H9 (cell line): ENCODE measurements around the gene LRP1. TPM values are rescaled to one million over a fixed set of nuclear protein-coding genes. Genes with fewer than 3 reads are reported as not detected.

Source experiments
- DNase-seq: peaks from one replicate; pipeline ENCODE4 v3.0.0-alpha.2; 2017
- H2AFZ ChIP-seq: one replicate; pipeline ENCODE4 v1.6.1; 2013; ENCODE audit warnings: mild to moderate bottlenecking, low read length, control low read depth, moderate library complexity
- H2AK5ac ChIP-seq: 2 replicates; pipeline ENCODE4 v1.6.1; 2013; ENCODE audit warnings: low read length, control low read depth, mixed read lengths; ENCODE audit not compliant: insufficient read length
- H2BK120ac ChIP-seq: one replicate; pipeline ENCODE4 v1.6.1; 2013; ENCODE audit warnings: low read depth, mild to moderate bottlenecking, low read length, control low read depth, inconsistent platforms; ENCODE audit not compliant: poor library complexity, severe bottlenecking
- H2BK12ac ChIP-seq: 2 replicates; pipeline ENCODE4 v1.6.1; 2013; ENCODE audit warnings: low read length, control low read depth, mixed read lengths, low read depth; ENCODE audit not compliant: insufficient read length
- H2BK15ac ChIP-seq: 2 replicates; pipeline ENCODE4 v1.6.1; 2013; ENCODE audit warnings: low read depth, low read length, control low read depth
- H2BK20ac ChIP-seq: one replicate; pipeline ENCODE4 v1.6.1; 2013; ENCODE audit warnings: low read depth, mild to moderate bottlenecking, low read length, control low read depth, inconsistent platforms; ENCODE audit not compliant: poor library complexity, severe bottlenecking
- H2BK5ac ChIP-seq: 2 replicates; pipeline ENCODE4 v1.6.1; 2013; ENCODE audit warnings: low read length, control low read depth, mixed read lengths; ENCODE audit not compliant: insufficient read length
- H3K14ac ChIP-seq: 2 replicates; pipeline ENCODE4 v1.6.1; 2013; ENCODE audit warnings: low read length, control low read depth; ENCODE audit not compliant: insufficient read depth
- H3K18ac ChIP-seq: 2 replicates; pipeline ENCODE4 v1.6.1; 2013; ENCODE audit warnings: low read depth, mild to moderate bottlenecking, mixed read lengths, low read length, control low read depth; ENCODE audit not compliant: insufficient read length
- H3K23ac ChIP-seq: 2 replicates; pipeline ENCODE4 v1.6.1; 2013; ENCODE audit warnings: low read length, control low read depth, mixed read lengths, low read depth; ENCODE audit not compliant: insufficient read length
- H3K23me2 ChIP-seq: 2 replicates; pipeline ENCODE4 v1.6.1; 2013; ENCODE audit warnings: low read depth, mild to moderate bottlenecking, mixed read lengths, low read length, control low read depth; ENCODE audit not compliant: insufficient read length, poor library complexity, severe bottlenecking
- H3K27ac ChIP-seq: 2 replicates; pipeline ENCODE4 v1.5.1; 2013; ENCODE audit warnings: low read length, control low read depth, mixed read lengths, low read depth; ENCODE audit not compliant: insufficient read length
- H3K27me3 ChIP-seq: 2 replicates; pipeline ENCODE4 v1.6.1; 2013; ENCODE audit warnings: low read length, control low read depth, inconsistent platforms; ENCODE audit not compliant: insufficient read depth
- H3K4ac ChIP-seq: 2 replicates; pipeline ENCODE4 v1.6.1; 2013; ENCODE audit warnings: low read depth, mild to moderate bottlenecking, control low read depth, inconsistent platforms, low read length, moderate library complexity
- H3K4me1 ChIP-seq: 2 replicates; pipeline ENCODE4 v1.6.1; 2013; ENCODE audit warnings: low read length, control low read depth, inconsistent platforms; ENCODE audit not compliant: insufficient read depth
- H3K4me2 ChIP-seq: 2 replicates; pipeline ENCODE4 v1.6.1; 2013; ENCODE audit warnings: low read length, control low read depth, mixed read lengths; ENCODE audit not compliant: insufficient read length, insufficient read depth
- H3K56ac ChIP-seq: 2 replicates; pipeline ENCODE4 v1.6.1; 2013; ENCODE audit warnings: low read depth, mild to moderate bottlenecking, mixed read lengths, low read length, control low read depth; ENCODE audit not compliant: insufficient read length
- H3K79me1 ChIP-seq: 2 replicates; pipeline ENCODE4 v1.6.1; 2013; ENCODE audit warnings: low read depth, mild to moderate bottlenecking, moderate library complexity, low read length, control low read depth, inconsistent platforms; ENCODE audit not compliant: insufficient read depth, poor library complexity, severe bottlenecking
- H3K79me2 ChIP-seq: 2 replicates; pipeline ENCODE4 v1.6.1; 2013; ENCODE audit warnings: low read length, control low read depth, inconsistent platforms; ENCODE audit not compliant: insufficient read depth
- H3K9ac ChIP-seq: 2 replicates; pipeline ENCODE4 v1.6.1; 2013; ENCODE audit warnings: low read length, control low read depth, mixed read lengths; ENCODE audit not compliant: insufficient read length; ENCODE audit errors: extremely low read depth
- H3K9me3 ChIP-seq: one replicate; pipeline ENCODE4 v1.6.1; 2013; ENCODE audit warnings: low read depth, low read length, inconsistent platforms; ENCODE audit not compliant: control insufficient read depth
- H3T11ph ChIP-seq: one replicate; pipeline ENCODE4 v1.6.1; 2013; ENCODE audit warnings: mild to moderate bottlenecking, low read length, control low read depth, inconsistent platforms
- H4K20me1 ChIP-seq: one replicate; pipeline ENCODE4 v1.6.1; 2013; ENCODE audit not compliant: control insufficient read depth, insufficient read length, insufficient read depth
- H4K5ac ChIP-seq: 2 replicates; pipeline ENCODE4 v1.6.1; 2013; ENCODE audit warnings: low read depth, mild to moderate bottlenecking, mixed read lengths, low read length, control low read depth; ENCODE audit not compliant: insufficient read length
- H4K8ac ChIP-seq: replicated peaks from 2 replicates; pipeline ENCODE4 v1.6.1; 2013; ENCODE audit warnings: low read length, control low read depth, mixed read lengths, low read depth; ENCODE audit not compliant: insufficient read length
- H4K91ac ChIP-seq: 2 replicates; pipeline ENCODE4 v1.6.1; 2013; ENCODE audit warnings: low read depth, mild to moderate bottlenecking, moderate library complexity, mixed read lengths, low read length, control low read depth; ENCODE audit not compliant: insufficient read length
- H3K27ac Mint-ChIP-seq, 3 experiments: 2 replicates in 2 of 3; 3 replicates in 1 of 3; pipeline ENCODE4 v1.8.0; 2020 to 2021; ENCODE audit warnings: mixed read lengths in 3 of 3, mild to moderate bottlenecking in 1 of 3, moderate library complexity in 1 of 3
- H3K27me3 Mint-ChIP-seq: 2 replicates; pipeline ENCODE4 v1.8.0; 2021; ENCODE audit warnings: low read depth, mild to moderate bottlenecking, moderate library complexity, mixed read lengths
- H3K36me3 Mint-ChIP-seq, 3 experiments: 2 replicates in 2 of 3; 3 replicates in 1 of 3; pipeline ENCODE4 v1.8.0; 2020 to 2021; ENCODE audit warnings: low read depth in 3 of 3, mixed read lengths in 3 of 3; ENCODE audit not compliant: insufficient read depth in 1 of 3
- H3K4me1 Mint-ChIP-seq, 2 experiments: 2 replicates each; pipeline ENCODE4 v1.8.0; 2020; ENCODE audit warnings: mixed read lengths in 2 of 2
- H3K4me3 Mint-ChIP-seq, 2 experiments: 2 replicates in 1 of 2; 3 replicates in 1 of 2; pipeline ENCODE4 v1.8.0; 2020 to 2021; ENCODE audit warnings: mild to moderate bottlenecking in 2 of 2, mixed read lengths in 2 of 2, moderate library complexity in 1 of 2
- H3K9me3 Mint-ChIP-seq, 2 experiments: 2 replicates in 1 of 2; 3 replicates in 1 of 2; pipeline ENCODE4 v1.8.0; 2020; ENCODE audit warnings: mild to moderate bottlenecking in 2 of 2, mixed read lengths in 2 of 2, moderate library complexity in 1 of 2
- CTCF ChIP-seq: fragments of 200-600 bp; sonication (generic); conservative IDR thresholded peaks from 3 replicates; pipeline ENCODE4 v1.8.0; 2021; ENCODE audit warnings: antibody characterized with exemption, mild to moderate bottlenecking
- WGBS: extraction: QIAGEN DNeasy Blood & Tissue Kit; methylation state at CpG from one replicate; pipeline ENCODE4 v1.1.7; 2013; ENCODE audit warnings: missing lambda C conversion rate, low lambda C conversion rate, mixed read lengths; ENCODE audit not compliant: insufficient read length; ENCODE audit errors: extremely low coverage; 5-methylcytosine and 5-hydroxymethylcytosine counted together
- total RNA-seq: library from RNA; stranded (reverse); gene quantifications from 2 replicates; pipeline ENCODE4 v1.2.1, GENCODE V29; 2021

Gene LRP1
- total RNA-seq, 1 experiment from 2014 or later = 115 TPM

DNA sequence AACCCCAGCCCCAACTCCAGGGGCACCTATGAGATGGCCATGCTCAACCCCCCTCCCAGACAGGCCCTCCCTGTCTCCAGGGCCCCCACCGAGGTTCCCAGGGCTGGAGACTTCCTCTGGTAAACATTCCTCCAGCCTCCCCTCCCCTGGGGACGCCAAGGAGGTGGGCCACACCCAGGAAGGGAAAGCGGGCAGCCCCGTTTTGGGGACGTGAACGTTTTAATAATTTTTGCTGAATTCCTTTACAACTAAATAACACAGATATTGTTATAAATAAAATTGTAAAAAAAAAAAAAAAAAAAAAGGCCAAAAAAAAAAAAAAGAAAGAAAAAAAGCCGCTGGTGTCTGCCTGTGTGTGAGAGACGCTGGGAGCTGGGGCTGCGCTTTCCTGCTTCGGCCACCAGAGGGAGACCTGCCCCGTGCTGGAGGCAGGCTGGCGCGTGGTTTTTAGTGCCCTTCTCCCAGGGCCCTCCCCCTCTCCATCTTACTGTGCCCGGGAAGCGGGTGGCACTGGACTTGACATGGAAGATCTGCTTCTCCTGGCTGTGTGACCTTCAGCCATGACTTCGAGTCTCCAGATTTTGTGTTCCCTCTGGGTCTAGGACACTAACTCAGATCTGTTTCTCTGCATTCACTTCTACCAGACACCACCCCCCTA lies 84.9 kb downstream of the LRP1 start:
- peaks cover 26% of the 10 kb centered on the region for H3K27me3 ChIP-seq
- no peaks in the 10 kb centered on the region for H3K9me3 Mint-ChIP-seq
- DNase-seq = peak; percentile 89
- peak overlapping the region; percentile 42 for H3K4me2 ChIP-seq
- no peak overlapping the region for H2BK120ac ChIP-seq
- peaks cover 7% of the 10 kb centered on the region for H3K23me2 ChIP-seq
- no peaks in the 10 kb centered on the region for H3K9me3 ChIP-seq
- H2AFZ ChIP-seq = no peak overlapping the region
- peaks cover 8% of the 10 kb centered on the region for H3K4me1 ChIP-seq
- H3K56ac ChIP-seq = no peak overlapping the region
- no peaks in the 10 kb centered on the region for H3K79me2 ChIP-seq
- TF ChIP-seq CTCF = peak; percentile 95
- H3K4me1 Mint-ChIP-seq = peaks cover 33 to 34% of the 10 kb centered on the region in 2 experiments
- H3K27me3 Mint-ChIP-seq = peaks cover 44% of the 10 kb centered on the region
- H2BK20ac ChIP-seq = no peak overlapping the region
- H4K8ac ChIP-seq = no peak overlapping the region
- no peak overlapping the region for H3K27ac ChIP-seq
- H3K4me3 Mint-ChIP-seq = peak overlapping the region in 1 of 2 experiments; percentile 69; a peak in 3 of 5 replicates
- no peak overlapping the region for H3T11ph ChIP-seq
- H4K20me1 ChIP-seq = peaks cover 3% of the 10 kb centered on the region
- no peak overlapping the region for H3K9ac ChIP-seq
- H4K91ac ChIP-seq = no peak overlapping the region
- no CpG with 5 or more reads among the region's 16 CpGs for WGBS
- no peak overlapping the region for H3K18ac ChIP-seq
- no peak overlapping the region for H2BK15ac ChIP-seq
- peak overlapping the region in 1 of 3 experiments; percentile 89; a peak in 1 of 7 replicates for H3K27ac Mint-ChIP-seq
- no peak overlapping the region for H4K5ac ChIP-seq
- H2AK5ac ChIP-seq = no peak overlapping the region
- peaks cover 24 to 39% (median 35%) of the 10 kb centered on the region in 3 experiments for H3K36me3 Mint-ChIP-seq
- H3K14ac ChIP-seq = no peak overlapping the region
- H3K23ac ChIP-seq = no peak overlapping the region
- H2BK5ac ChIP-seq = no peak overlapping the region
- no peaks in the 10 kb centered on the region for H3K79me1 ChIP-seq
- no peak overlapping the region for H3K4ac ChIP-seq
- no peak overlapping the region for H2BK12ac ChIP-seq
